Hematopoietic multipotent progenitor cell (in vitro differentiated cells): ENCODE data around the gene SLC6A8. TPM values are rescaled to one million over a fixed set of nuclear protein-coding genes. Genes with fewer than 3 reads are reported as not detected.
"Not testable (repeated sequence)": the region's sequence is repeated elsewhere in the genome, so short reads cannot be mapped to it uniquely, and the experiment has no call there.

ENCODE experiments used
- DNase-seq, 3 donors: peaks; one replicate each; pipeline ENCODE4 v3.0.0-alpha.2; 2011 to 2015; ENCODE audit warnings: low read depth in 2 of 3, low spot score in 2 of 3
- total RNA-seq: library from RNA; depleted of rRNA; stranded (reverse); fragments of >200 nt; gene quantifications from one replicate; pipeline ENCODE4 v1.2.3, GENCODE V29; 2012

The SLC6A8 gene
- total RNA-seq, 1 donor: 2.2 TPM

DNA sequence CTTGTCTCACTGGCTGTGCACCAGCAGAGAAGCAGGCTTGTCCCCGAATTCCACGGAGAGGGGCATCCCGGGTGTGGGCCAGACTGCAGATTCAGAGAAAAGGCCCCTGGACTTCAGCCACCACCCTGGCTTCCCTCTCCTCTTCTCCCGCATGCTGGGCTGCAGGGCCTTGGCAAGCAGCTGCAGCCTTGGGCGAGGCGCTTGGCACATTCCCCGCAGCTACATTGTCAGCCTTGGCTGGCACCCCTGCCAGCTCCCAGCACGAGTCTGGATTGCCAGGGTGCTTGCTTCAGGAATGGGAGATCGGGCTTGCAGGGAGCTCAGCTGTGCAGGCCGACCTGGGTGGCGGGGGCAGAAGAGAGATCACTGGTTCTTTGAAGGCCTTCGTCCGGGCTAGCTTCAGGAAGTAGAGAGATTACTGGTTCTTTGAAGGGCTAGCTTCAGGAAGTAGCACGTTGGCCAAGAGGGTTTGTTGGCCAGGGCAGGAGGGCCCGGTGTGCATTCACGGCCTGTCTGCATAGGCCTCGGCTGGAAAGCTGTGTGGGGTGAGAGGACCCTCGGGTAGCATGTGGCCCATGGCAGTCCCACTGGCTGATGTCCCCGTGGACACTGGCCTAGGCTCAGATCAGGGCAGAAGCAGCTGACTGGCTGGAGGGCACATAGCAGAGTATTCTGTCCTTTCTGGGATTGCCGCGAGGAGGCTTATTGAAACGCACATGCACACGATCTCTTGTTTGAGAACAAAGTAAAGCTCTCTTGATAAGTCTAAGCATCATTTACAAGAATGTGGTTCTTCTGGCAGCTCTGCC lies 39.6 kb downstream of the SLC6A8 start:
- no peak for DNase-seq

DNA sequence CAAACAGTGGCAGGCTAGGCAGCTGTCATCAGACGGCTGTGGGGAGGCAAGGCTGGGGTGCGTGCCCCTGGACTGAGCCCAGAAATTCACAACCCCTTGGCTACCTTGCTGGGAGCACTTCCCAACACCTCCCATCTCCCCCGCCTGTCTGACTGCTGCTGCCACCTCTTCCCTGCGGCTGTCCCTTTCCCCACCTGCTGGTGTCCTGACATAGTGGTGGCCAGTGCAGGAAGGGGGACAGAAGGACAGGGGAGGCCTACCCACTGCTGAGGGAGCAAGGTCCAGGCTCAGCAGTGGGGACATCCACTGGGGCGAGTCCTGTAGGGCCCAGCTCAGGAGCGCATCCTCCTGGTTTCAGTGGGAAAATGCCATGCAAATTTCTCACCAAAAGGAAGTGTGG lies 40.4 kb downstream of the SLC6A8 start:
- no peak for DNase-seq

DNA sequence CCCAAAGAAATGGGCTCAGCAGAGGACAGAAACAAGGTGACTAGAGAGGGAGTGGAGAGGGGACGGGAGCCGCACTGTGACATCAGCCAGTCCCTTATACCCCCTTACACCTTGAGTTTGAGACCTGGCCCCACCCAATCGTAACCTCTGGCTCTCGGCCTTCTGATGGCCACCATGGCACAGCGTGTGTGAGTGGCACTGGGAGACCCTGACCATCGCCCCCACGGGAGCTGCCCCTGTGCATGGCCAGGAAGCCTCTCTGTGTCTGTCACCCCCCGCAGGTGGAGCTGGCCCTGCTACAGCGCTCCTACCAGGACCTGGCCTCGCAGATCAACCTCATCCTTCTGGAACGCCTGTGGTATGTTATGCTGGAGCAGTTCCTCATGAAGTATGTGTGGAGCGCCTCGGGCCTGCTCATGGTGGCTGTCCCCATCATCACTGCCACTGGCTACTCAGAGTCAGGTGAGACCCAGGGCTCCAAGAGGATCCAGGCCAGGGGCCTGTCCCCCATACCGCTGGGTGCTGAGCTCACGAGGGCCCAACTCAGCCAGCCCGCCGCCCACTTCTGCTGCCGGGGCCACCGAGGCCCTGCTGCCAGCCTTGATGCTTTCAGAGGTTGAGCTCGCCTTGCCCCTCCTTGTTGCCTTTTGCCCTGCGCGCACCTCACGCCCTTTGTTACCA lies 41.4 kb downstream of the SLC6A8 start:
- no peak for DNase-seq

DNA sequence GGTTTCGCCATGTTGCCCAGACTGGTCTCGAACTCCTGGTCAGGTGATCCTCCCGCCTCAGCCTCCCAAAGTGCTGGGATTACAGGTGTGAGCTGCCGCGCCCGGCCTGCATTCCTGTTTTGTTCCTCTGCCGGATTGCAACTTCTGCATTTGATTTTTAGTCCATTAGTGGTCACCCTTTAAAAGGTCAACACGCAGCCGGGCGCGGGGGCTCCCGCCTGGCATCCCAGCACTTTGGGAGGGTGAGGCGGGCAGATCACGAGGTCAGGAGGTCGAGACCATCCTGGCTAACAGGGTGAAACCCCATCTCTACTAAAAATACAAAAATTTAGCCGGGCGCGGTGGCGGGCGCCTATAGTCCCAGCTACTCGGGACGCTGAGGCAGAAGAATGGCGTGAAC lies 42.4 kb downstream of the SLC6A8 start:
- DNase-seq: not testable (repeated sequence)

DNA sequence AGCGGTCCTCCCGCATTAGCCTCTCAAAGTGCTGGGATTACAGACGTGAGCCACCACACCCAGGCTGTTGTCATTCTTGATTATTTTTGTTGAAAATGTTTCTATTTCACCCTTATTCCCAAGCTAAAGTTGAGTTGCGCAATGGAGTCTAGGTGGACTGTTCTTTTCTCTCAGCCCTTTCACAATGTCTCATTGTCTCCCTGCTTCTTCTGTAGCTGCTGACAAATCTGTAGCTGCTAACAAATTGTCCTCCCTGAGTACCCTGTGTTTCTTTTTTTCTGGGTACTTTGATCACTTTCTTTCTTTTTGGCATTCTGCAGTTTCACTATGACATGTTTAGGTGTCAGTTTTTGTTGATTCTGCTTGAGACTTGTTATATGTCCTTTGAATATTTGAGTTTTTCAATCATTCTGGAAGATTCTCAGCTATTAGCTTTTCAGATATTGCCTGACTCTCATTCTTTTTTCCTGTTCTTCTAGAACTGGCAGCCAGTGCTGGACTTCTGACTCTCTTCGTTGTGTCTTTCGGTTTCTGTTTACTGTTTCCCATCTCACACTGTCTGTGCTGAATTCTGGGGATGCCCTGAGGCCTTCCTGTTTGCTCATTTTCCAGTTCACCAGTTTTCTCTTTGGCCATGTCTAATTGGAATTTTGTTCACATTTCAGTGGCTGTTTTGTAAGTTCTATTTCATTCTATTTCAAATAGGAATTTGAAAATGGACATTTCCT lies 43.6 kb downstream of the SLC6A8 start:
- no peak for DNase-seq

DNA sequence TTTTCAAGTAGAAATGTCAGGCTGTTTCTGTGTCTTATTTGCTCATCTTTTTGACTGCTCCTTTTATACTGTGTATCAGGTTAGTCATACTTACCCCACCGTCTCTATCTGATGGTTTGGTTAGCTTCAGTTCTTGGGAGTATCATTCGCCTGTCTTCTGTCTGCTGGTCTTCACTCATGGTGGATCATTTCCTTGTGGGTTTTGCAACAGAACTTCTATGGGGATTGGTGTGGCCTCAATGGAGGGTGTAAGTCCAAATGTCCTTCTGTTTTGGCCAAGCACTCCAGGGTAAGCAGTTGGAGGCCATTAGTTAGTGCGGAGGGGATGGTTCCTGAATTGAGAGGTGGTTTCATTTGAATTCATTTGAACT lies 44.1 kb downstream of the SLC6A8 start:
- DNase-seq: no peak

DNA sequence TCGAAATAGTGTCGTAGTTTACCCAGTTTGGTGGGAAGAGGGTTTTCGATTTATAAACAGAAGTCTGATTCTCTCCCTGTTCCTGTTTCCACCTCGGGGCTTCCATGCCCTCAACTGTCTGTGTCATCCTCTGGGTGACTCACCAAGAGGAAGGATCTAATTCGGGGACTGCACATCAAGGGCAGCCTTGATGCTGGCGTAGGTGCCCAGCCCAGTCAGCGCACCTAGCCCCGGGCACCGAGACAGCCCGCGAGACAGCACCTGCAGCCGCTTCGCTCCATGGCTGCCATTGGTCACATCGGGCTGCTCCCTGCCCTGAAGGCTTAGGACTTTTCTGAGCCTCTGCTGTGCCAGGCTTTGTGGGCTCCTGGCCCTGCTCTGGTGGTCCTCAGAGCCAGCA lies 44.7 kb downstream of the SLC6A8 start:
- DNase-seq: no peak

DNA sequence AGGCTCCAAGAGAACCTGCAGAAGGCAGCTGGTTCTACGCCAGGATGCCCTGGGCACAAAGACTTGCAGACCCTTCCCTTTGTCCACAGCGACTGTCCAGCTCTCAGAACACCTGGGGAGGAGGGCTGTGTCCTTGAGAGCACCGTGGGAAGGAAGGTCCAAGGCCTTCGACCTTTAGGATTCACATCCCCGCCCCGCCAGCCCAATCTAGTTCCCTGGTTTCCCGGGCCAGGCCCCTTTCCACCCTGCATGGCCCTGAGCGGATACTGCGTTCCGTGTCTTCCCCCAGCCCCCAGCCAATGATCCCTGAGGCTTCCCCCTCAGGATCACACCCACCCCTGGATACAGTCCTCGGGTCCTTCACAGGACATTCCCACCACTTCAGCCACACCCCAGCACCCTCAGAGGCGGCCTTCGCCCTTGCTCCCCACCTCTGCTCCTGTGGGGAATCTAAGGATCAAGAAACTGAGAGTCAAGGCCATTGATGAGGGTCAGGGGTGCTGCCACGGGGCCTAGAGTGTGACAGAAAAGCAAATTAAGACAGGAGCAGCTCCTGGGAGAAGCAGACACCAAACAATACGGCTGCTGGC lies 46.0 kb downstream of the SLC6A8 start:
- DNase-seq: no peak

DNA sequence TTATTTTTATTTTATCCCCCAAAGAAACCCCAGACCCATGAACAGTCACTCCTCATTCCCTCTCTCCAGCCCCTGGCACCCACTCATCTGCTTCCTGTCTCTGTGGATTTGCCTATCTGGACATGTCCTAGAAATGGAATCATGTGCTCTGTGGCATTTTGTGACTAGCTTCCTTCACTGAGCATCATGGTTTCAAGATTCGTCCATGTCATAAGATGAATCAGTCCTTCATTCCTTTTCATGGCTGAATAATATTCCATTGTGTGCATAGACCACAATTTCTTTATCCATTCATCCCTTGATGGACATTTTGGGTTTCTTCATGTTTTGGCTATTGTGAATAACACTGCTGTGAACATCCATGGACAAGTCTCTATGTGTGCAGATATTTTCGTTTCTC lies 47.1 kb downstream of the SLC6A8 start:
- no peak for DNase-seq

DNA sequence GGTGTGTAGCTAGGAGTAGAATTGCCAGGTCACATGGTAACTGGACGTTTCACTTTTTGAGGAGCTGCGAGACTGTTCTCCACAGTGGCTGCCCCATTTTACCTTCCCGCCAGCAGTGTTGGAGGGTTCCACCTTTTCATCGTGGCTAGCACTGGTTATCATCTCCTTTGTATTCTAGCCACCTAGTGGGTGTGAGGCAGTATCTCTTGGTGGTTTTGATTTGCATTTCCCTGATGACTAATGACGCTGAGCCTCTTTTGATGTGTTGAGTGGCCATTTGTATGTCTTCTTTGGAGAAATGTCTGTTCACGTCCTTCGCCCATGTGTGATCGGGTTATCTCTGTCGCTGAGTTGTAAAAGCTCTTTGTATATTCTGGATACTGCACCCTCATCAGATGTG lies 47.5 kb downstream of the SLC6A8 start:
- DNase-seq: no peak

DNA sequence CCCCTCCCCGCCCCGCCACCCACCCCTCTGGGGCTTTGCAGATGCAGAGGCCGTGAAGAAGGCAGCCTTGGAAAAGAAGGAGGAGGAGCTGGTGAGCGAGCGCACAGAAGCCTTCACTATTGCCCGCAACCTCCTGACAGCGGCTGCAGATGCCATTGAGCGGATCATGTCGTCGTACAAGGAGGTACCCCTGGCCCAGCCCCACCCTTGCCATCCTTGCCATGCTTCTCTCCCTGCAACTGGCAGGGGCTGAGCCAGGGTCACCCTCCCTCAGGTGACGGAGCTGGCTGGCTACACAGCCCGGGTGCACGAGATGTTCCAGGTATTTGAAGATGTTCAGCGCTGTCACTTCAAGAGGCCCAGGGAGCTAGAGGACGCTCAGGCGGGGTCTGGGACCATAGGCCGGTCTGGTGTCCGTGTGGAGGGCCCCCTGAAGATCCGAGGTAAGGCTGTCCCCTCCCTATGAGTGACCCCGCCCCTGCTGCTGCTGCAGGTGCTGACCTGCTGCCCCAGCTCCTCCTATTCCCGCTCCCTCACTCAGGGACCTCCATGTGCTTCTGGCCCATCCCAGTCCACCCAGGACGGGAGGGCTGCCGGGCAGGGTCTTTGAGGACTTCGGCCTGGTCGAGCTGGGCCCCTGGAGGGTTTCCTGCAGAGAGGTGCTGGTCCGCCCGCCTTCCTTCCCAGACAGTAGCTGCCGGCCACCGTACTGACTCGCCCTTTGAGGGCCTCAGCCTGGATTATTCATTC lies 48.5 kb downstream of the SLC6A8 start:
- DNase-seq: no peak

DNA sequence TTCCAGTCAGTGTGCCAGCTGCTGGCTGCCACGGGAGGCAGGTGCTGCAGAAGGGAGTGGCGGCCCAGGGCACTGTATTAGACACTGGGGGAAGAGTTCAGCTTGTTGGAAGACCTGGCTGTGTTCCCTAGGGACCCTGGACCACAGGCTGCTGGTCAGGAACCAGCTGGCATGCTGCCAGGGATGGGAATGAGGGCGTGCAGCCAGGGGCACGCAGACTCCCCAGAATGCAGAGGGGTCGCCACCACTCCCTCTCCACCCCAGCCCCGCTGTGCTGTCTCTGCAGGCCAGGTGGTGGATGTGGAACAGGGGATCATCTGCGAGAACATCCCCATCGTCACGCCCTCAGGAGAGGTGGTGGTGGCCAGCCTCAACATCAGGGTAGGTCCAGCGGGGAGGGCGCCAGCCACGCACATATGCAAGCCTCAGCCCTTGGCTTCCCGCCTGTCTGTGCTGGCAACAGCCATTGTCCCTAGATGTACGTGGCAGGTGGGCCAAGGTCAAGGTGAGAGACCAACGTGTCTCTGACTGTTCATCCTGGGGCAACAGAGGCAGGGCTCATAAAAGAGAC lies 49.2 kb downstream of the SLC6A8 start:
- no peak for DNase-seq

DNA sequence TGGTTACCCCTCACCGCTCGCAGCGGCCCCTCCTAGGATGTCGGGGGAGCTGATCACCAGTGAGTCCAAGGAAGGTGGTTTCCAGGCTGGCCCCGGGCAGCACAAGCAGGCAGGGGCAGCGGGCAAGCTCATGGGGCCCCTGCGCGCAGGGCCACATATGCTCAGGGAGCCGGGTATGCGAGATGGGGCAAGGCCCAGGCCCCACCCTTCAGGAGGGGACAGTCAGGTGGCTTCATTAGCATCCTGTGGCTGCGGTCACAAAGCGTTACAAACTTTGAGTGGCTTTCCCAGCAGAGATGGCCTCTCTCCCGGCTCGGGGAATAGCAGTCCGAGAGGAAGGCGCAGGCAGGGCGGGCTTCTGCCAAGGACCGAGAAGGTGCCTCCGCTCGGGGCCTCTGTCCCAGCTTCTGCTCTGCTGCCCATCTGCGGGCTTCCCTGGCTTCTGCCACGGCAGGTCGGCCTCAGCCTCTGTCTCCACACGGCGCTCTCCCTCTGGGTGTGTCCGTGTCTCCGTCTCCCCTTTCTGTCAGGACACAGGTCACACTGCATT lies 50.4 kb downstream of the SLC6A8 start:
- DNase-seq: no peak

DNA sequence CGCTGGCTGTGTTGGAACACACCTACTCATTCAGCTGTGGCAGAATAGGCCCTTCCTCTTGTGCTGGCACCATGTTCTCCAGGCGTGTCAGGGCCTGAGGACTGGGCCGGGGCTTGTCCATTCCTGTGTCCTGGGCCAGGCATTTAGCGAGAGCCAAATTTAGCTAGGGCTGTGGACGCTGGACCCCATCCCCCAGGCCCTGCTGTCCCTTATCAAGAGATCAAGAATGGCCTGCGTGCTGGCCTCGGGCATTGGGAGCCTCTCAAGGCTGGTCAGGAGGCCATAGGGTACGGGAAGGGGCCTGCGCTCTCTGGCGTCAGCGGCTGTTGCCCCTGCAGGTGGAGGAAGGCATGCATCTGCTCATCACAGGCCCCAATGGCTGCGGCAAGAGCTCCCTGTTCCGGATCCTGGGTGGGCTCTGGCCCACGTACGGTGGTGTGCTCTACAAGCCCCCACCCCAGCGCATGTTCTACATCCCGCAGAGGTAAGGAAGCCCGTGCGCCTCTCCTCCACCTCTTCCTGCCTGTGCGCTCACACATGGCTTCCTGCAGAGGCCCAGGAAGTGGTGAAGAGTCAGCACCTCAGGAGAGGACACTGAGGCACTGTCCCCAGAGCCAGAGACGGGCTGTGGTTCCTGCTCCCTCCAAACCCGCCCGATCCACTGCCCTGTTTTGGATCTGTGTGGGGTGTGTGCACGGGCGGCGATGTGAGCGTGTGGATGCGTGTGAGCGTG lies 52.2 kb downstream of the SLC6A8 start:
- no peak for DNase-seq

DNA sequence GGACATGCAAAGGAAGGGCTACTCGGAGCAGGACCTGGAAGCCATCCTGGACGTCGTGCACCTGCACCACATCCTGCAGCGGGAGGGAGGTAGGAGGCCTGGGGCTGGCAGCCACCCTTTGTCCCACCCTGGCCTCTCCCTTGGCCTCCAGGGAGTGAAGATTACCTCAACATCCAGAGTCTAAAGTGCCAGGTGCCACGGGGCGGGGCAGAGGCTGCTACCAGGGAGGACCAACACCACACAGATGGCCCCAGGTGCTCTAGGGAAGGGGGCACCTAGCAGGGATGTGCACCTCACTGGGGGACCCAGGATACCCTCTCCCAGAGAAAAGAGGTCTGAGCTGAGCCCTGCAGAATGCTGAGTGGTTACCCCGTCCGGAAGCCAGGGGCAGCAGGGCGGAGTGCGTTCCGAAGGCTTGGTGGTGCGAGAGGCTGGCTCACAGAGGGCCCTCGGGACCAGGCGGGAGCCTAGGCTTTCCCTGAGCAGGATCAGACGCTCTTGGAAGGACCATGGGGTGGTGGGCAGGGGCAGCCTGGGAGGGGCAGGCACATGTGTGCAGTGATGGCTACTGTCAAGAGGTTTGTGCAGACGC lies 53.0 kb downstream of the SLC6A8 start:
- no peak for DNase-seq

DNA sequence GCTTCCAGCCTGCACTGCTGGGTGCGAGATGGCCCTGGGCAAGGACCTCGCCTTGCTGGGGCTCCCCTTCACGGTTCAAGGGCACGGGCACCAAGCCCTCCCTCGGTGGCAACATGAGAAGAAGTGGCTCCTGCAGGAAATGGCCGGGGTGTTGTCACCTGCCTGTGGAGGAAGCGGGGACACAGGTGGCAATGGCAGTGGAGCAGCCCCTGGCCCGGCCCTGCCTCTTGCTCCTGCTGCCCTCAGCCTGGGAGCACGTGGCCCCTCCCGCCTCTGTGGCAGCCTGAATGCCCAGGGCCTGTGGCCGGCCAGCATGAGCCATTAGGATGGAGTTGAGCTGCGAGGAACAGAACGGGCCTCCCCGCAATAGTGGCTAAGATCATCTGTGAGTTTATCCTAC lies 53.7 kb downstream of the SLC6A8 start:
- no peak for DNase-seq

DNA sequence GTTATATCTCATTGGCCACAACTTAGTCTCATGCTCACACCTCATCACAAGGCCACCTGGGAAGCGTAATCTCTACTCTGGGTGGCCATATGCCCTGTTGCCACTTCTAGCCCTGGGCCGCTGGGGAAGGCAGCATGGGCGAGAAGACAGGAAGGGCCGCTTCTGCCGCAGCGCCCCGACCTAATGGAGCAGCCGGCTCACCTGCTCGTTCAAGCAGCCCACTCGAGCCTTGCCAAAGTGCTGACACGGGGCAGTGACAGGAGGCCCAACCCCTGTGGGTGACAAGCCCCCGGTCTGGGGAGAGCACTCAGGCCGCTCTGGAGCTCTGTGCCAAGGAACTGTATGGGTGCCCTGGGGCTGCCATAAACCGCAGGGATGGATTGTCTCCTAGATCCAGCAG lies 54.4 kb downstream of the SLC6A8 start:
- DNase-seq: not testable (repeated sequence)

DNA sequence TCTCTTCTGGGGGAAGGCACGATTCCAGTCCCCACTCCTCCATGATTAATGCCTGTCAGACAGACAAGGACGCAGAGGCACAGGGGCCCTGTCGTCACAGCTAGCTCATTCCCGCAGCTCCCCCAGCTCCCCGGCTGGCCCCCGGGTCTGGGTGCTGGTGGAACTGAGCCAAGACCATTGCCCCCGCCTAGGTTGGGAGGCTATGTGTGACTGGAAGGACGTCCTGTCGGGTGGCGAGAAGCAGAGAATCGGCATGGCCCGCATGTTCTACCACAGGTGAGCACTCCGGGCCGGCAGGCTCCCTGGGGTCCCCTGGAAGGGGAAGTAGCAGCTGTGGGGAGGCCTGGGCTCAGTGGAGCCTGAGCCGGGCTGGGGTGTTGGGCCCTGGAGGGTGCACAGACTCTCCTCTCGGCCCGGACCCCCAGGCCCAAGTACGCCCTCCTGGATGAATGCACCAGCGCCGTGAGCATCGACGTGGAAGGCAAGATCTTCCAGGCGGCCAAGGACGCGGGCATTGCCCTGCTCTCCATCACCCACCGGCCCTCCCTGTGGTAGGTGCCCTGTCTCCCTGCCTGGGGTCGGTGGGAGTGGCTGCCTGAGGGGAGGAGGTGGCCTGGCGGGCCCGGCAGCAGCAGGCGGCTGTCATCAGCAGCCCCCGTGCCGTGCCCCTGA lies 55.2 kb downstream of the SLC6A8 start:
- DNase-seq: not testable (repeated sequence)
